NCI-H2107 treated with DMSO at 0.1 percent for 48 hours (cell line): ENCODE measurements around the gene OBSCN.

Source experiments
- DNase-seq: peaks from one replicate; lab custom pipeline; 2025; ENCODE audit not compliant: unreplicated experiment; lab: John Stamatoyannopoulos, UW

The OBSCN gene

GRCh38 chr1:228353601-228354371 is 145.9 kb downstream of the OBSCN start:
- DNase-seq = no peak

DNA sequence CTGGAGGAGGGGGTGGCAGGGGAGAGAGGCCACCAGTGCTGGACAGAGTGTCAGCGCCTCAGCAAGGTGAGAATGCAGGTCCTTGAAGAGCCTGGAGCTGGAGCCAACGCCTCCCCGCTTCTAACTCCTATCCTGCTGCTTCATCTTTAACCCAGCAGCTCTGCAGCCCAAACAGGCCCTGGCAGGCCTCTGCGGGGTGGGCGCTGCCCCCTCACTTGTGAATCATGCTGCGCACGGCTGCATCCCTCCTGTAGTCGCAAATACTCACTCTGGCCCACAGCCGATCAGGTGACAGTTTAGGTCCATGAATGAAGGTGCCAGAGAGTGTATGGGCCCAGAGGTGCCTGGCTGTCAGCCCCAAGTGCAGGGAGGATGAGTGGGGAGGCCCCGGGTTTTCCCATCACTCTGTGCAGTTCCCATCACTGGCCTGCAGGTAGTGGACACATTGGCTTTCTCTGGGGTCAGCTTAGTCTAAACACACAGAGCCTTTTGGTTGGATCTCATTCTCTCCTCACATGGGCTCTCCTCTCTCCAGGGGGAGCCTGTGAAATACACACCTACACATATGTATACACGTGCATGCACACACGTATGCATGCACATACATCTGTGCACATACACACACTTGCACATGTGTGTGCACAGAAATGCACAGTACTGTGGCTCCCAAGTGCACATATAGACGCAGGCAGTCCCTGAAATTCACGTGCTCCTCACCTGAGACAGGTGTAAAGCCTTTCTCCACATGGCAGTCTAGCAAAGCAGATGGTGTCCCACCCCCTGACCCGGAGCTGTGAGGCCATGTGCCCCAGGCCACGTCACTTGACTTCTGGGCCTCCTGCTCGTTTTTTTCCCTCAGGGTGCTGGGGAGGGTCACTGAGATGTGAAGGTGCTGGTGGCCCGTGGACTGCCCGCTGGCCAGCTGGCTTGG is 146.8 kb downstream of the OBSCN start:
- DNase-seq = no peak

DNA sequence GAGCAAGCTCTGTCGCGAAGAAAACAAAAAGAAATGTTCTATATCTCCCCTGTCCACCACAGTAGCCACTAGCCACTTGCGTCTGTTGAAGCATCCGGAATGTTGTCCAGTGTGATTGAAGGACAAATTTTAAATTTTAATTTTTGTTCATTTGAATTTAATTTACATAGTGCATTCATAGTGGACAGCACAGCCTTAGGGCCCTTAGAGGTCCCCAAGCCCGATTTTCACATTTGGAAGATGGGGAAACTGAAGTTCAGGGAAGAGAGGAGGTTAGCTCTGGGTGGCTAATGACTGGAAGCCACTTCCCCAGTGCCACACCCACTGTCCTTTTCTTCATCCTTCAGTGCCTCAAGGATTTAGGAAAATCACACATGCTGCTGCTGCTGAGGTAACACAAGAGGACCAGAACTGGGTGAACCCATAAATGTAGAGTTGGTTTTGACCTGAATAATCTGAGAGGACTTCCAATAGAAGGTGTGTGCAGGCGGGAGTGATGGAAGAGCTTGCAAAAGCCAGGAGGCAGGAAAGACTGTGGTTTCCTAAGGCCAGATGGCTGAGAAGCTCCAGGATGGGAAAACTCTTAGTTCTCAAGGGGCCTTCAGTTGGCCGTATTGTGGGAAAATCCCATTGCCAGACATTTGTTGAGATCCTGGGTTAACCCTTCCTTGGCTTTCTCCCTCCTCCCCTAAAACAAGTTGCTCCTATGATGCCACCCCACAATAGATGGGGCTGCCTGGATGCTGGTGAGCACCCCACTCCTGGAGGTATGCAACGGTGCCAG is 149.2 kb downstream of the OBSCN start:
- no peak for DNase-seq

- no peak for DNase-seq
These were observed 150.4 kb downstream of the OBSCN start for GRCh38 chr1:228358039-228358763.

DNA sequence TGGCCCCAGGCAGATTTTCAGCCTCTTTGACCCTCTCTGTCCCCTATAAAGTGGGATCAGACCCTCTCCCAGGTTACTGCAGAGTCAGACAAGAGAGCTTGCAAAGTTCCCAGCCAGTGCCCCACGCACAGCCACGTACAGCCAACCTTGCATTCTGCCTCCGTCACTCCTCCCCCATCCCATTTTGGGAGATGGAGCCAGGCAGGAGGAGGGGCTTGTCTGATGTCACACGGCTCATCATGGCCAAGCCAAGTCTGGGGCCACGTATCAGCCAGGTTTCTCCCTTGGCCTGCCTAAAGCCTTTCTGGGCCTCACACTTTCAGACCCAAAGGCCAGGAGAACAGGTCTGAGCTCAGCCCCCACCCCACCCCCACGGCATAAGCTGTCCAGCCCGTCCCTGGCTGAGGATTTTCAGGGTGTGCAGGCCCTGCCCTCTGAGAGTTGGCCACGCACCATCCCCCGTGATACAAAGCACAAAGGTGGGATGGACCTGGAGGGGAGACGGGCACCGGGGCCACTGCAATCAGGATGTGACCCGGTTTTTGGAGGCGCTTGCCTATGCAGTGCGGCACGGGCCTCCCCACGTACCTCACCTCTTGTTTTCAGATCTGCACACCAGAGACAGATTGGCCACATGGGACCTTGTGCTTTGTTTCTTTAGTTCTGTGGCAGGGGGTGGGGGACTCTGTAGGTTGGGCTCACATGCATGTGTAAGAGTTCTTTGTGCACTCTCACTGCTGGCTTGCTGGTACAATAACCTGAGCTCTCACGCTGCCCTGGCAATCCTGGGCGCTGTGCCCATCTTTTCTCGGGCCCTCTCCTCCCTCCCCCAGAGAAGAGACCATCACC is 151.1 kb downstream of the OBSCN start:
- DNase-seq = no peak

DNA sequence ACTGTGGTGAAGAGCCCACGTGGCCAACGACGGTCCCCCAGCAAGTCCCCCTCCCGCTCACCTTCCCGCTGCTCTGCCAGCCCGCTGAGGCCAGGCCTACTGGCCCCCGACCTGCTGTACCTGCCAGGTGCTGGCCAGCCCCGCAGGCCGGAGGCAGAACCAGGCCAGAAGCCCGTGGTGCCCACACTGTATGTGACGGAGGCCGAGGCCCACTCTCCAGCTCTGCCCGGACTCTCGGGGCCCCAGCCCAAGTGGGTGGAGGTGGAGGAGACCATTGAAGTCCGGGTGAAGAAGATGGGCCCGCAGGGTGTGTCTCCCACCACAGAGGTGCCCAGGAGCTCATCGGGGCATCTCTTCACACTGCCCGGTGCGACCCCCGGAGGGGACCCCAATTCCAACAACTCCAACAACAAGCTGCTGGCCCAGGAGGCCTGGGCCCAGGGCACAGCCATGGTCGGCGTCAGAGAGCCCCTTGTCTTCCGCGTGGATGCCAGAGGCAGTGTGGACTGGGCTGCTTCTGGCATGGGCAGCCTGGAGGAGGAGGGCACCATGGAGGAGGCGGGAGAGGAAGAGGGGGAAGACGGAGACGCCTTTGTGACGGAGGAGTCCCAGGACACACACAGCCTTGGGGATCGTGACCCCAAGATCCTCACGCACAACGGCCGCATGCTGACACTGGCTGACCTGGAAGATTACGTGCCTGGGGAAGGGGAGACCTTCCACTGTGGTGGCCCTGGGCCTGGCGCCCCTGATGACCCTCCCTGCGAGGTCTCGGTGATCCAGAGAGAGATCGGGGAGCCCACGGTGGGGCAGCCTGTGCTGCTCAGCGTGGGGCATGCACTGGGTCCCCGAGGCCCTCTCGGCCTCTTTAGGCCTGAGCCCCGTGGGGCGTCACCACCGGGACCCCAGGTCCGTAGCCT is 152.0 kb downstream of the OBSCN start:
- DNase-seq = no peak

DNA sequence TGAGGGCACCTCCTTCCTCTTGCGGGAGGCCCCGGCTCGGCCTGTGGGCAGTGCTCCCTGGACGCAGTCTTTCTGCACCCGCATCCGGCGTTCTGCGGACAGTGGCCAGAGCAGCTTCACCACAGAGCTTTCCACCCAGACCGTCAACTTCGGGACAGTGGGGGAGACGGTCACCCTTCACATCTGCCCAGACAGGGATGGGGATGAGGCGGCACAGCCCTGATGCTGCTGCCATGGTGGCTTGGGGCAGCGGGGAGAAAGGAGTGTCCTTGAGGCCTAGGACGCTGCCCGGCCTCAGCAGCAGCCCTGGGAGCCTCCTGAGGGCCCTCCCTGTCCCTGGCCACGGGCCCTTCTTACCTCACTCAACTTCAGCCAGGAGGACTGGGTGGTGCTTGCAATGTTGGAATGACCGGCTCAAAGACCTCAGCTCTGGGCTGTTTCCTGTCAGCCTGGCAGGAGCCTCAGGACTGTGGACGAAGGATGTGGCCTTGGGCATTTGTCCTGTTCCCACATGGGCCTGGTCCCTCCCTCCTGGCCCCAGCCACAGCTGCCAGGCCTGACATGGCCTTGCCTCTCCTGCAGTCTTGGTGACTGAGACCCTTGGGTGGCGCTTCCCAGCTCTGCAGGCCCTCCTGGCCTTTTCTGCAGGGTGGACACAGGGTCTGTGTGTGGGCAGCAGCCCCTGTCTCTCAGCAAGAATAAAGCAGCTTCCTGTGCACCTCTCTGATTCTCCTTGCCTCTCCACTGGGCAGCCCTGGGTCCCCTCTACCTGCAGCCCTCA is 152.9 kb downstream of the OBSCN start:
- DNase-seq = no peak

DNA sequence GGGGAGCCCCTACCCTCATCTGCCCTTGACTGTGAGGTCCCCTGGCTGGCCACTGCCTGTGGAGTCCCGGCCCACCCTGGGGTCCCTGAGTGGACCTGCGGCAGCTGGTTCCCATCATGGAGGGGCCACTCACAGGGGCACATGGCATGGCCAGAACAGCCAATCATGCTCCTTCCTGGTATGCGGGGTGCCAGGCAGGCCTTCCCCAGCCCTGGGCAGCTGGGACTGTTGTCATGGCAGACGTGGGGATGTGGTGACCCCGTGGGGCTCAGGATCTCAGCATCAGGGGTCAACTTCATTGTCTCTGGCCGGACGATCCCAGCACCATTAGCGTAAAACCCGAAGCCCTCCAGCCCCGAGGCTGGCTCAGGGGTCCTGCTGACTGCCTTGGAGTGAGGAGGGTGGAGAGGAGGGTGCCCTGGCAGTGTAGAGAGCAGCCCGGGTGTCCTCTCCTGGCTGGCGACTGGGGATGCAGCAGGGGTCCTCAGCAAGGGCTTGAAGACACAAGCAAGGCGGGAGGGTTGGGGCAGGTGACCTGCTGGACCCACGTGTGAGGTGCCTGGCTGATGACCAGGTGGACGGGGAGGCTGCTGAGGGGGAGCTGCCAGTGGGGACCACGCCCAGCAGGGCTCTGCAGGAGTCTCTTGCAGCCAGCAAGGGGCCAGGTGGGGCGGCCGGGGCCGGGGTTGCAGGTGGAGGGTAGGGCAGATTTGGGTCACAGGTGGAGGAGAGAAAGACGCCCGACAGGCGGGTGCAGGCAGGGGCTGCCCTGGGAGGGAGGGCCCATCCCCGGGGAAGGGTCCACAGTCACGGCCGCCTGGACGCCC is 153.7 kb downstream of the OBSCN start:
- DNase-seq = no peak

DNA sequence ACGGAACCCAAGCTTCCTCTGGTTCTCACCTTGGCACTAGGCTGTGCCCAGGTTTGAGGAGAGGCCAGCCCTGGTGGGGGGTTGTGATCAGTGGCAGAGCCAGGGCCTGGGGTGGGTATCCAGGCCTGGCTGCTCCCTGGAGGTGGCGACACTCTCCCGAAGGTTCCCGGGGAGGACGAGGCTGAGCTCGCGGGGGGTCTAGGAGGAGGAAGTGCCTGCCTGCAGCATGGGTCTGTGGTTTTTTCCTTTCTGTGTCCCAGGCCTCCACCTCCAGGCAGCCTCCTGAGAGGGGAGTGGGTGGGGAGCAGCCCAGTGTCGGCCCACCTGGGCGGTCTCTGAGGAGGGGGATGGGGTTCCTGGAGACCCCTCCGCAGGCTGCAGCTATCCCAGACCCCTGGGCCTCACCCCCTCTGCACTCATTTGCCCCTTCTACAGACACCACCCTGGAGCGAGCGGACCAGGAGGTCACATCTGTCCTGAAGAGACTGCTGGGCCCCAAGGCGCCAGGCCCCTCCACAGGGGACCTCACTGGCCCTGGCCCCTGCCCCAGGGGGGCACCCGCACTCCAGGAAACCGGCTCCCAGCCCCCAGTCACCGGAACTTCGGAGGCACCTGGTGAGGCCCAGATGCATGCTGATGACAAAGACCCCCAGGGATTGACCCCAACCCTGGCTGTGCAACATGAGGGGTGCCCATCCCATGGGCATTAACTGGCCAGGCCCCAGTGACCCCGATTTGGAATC is 154.5 kb downstream of the OBSCN start:
- DNase-seq = no peak

GRCh38 chr1:228362884-228363450 is 155.1 kb downstream of the OBSCN start:
- DNase-seq = no peak

GRCh38 chr1:228363686-228364067 is 155.8 kb downstream of the OBSCN start:
- no peak for DNase-seq

DNA sequence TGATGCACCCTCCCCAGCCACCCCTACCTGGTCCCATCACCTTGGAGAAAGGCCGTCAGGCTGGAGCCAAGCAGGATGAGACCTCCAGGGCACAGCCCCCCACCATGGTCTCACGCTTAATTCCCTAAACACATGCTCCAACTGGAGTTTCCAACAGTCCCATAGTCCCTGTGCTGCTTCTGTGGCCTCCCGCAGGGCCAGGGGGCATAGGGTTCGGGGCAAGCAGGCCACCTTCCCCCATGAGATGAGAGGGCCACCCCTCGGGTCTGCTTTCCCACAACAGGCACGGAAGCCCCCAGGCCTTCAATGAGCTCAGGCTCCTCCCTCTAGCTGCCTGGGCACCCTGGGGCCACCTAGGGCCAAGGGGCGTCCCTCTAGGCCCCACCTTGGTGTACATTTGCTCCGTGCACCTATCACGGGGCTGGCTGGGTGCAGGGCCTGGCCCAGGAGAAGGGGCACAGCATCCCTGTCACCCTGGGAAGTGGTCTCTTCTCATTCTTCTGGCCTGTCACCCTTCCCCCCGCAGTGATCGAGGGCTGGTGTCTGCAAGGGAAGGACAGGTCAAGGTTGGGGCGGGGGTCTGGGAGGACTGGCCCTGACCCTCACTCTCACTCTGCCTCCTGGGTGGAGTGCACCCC is 156.3 kb downstream of the OBSCN start:
- DNase-seq = no peak

DNA sequence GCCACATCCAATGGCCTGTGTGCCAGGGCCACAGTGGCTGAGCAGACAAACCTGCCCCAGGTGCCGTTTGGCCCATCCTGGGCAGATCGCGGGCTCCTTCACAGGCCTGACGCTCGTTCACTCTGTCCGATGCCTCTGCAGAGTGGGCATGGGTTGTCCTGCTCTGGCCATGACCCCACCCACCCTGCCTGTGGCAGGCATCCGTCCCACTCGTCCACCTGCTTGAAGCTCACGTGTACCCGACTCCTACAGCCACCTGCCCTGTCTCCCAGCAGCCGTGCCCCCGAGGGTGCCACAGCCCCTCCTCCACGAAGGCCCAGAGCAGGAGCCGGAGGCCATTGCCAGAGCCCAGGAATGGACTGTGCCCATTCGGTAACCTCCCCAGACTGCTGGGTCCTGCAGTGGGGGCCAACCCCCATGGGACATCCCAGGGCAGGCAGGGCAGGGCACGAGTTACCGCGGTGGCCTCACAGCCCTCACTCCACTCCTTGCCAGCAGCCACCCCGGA is 156.9 kb downstream of the OBSCN start:
- DNase-seq = no peak

GRCh38 chr1:228365271-228366061 is 157.6 kb downstream of the OBSCN start:
- no peak for DNase-seq
